H1 (cell line): ENCODE measurements around the gene SMIM41. TPM values are rescaled to one million over a fixed set of nuclear protein-coding genes. Genes with fewer than 3 reads are reported as not detected.

Experiments used
- CTCF ChIA-PET: fragments of 300-600 bp; sonication (Branson Sonifier 250); formaldehyde crosslinking; loops from one replicate; lab custom pipeline; 2021; ENCODE audit not compliant: partially characterized antibody; lab: Charles Lee
- POLR2A ChIA-PET: fragments of 300-600 bp; sonication (Branson Sonifier 250); formaldehyde crosslinking; loops from one replicate; lab custom pipeline; 2021; ENCODE audit warnings: inconsistent platforms; ENCODE audit not compliant: partially characterized antibody; lab: Charles Lee
- DNase-seq, 2 experiments: peaks; one replicate each; pipeline versions ENCODE4 v3.0.0 to v3.0.0-alpha.2; 2010 to 2022; ENCODE audit warnings: low spot score in 2 of 2, low read depth in 1 of 2, mixed read lengths in 1 of 2
- FAIRE-seq: peaks from 2 replicates; lab custom pipeline; 2011; peaks lifted over from hg19 to GRCh38; lab: Jason Lieb, UNC
- H2AFZ ChIP-seq: 2 replicates; pipeline ENCODE4 v1.8.1; 2012; ENCODE audit warnings: low read length, inconsistent platforms
- H2AK5ac ChIP-seq: 2 replicates; pipeline ENCODE4 v1.6.1; 2013; ENCODE audit warnings: low read depth, low read length
- H2BK120ac ChIP-seq: replicated peaks from 2 replicates; pipeline ENCODE3; 2013; ENCODE audit warnings: low read depth, low read length, inconsistent platforms
- H2BK12ac ChIP-seq: 2 replicates; pipeline ENCODE4 v1.6.1; 2013; ENCODE audit warnings: low read depth, low read length
- H2BK15ac ChIP-seq: 2 replicates; pipeline ENCODE4 v1.6.1; 2013; ENCODE audit warnings: low read length
- H2BK20ac ChIP-seq: 2 replicates; pipeline ENCODE4 v1.6.1; 2013; ENCODE audit warnings: low read length
- H2BK5ac ChIP-seq: 2 replicates; pipeline ENCODE4 v1.6.1; 2013; ENCODE audit warnings: low read depth, low read length
- H3K14ac ChIP-seq: 2 replicates; pipeline ENCODE4 v1.6.1; 2013; ENCODE audit warnings: inconsistent platforms; ENCODE audit not compliant: insufficient read length
- H3K18ac ChIP-seq: 2 replicates; pipeline ENCODE4 v1.6.1; 2013; ENCODE audit warnings: low read length; ENCODE audit errors: extremely low read depth
- H3K23ac ChIP-seq: 2 replicates; pipeline ENCODE4 v1.6.1; 2013; ENCODE audit warnings: inconsistent platforms; ENCODE audit not compliant: insufficient read length
- H3K23me2 ChIP-seq: 2 replicates; pipeline ENCODE4 v1.6.1; 2013; ENCODE audit warnings: low read depth, low read length
- H3K27ac ChIP-seq: 2 replicates; pipeline ENCODE4 v1.6.1; 2011; ENCODE audit warnings: low read depth, low read length, inconsistent platforms
- H3K27me3 ChIP-seq, 4 experiments: replicated peaks in 1 of 4; 1 replicate in 1 of 4; 2 replicates in 3 of 4; pipeline versions ENCODE4 v1.6.1 to v1.8.1; 2011 to 2013; ENCODE audit warnings: low read length in 3 of 4, mild to moderate bottlenecking in 3 of 4, inconsistent platforms in 2 of 4, mixed read lengths in 2 of 4, moderate library complexity in 1 of 4; ENCODE audit not compliant: control insufficient read depth in 3 of 4, insufficient read depth in 3 of 4; ENCODE audit errors: extremely low read depth in 1 of 4
- H3K36me3 ChIP-seq, 4 experiments: 2 replicates each; pipeline versions ENCODE4 v1.6.1 to v1.8.1; 2011 to 2013; ENCODE audit warnings: mild to moderate bottlenecking in 4 of 4, low read length in 3 of 4, moderate library complexity in 2 of 4, control low read depth in 1 of 4, inconsistent platforms in 1 of 4; ENCODE audit not compliant: insufficient read depth in 4 of 4, control insufficient read depth in 2 of 4
- H3K4ac ChIP-seq: replicated peaks from 2 replicates; pipeline ENCODE3; 2013; ENCODE audit warnings: low read length, low read depth, mixed read lengths, inconsistent platforms; ENCODE audit not compliant: insufficient read length
- H3K4me1 ChIP-seq, 4 experiments: replicated peaks in 1 of 4; 1 replicate in 1 of 4; 2 replicates in 3 of 4; pipeline versions ENCODE4 v1.6.1 to v1.8.1; 2011 to 2013; ENCODE audit warnings: low read length in 3 of 4, inconsistent platforms in 2 of 4, mixed read lengths in 1 of 4; ENCODE audit not compliant: insufficient read depth in 4 of 4, control insufficient read depth in 3 of 4
- H3K4me2 ChIP-seq, 2 experiments: 2 replicates each; pipeline versions ENCODE4 v1.6.1 to v1.8.1; 2011 to 2013; ENCODE audit warnings: low read depth in 2 of 2, low read length in 2 of 2, control low read depth in 1 of 2, inconsistent platforms in 1 of 2, mild to moderate bottlenecking in 1 of 2; ENCODE audit not compliant: insufficient read depth in 1 of 2
- H3K4me3 ChIP-seq, 4 experiments: fragments of 200-600, 300-600 bp in 1 of 4; sonication (generic), shearing (Covaris generic), sonication (Bioruptor Twin) in 1 of 4; 2 replicates each; pipeline versions ENCODE4 v1.5.1 to v1.8.1; 2011 to 2016; ENCODE audit warnings: low read length in 4 of 4, low read depth in 3 of 4, control low read depth in 2 of 4, inconsistent platforms in 2 of 4, mild to moderate bottlenecking in 2 of 4, mixed read lengths in 1 of 4, moderate library complexity in 1 of 4; ENCODE audit not compliant: insufficient read depth in 2 of 4; ENCODE audit errors: extremely low read depth in 1 of 4
- H3K56ac ChIP-seq: replicated peaks from 2 replicates; pipeline ENCODE3; 2013; ENCODE audit warnings: low read depth, mild to moderate bottlenecking, mixed read lengths, low read length, inconsistent platforms; ENCODE audit not compliant: insufficient read length
- H3K79me1 ChIP-seq: 2 replicates; pipeline ENCODE4 v1.6.1; 2013; ENCODE audit warnings: low read depth, low read length, control low read depth
- H3K79me2 ChIP-seq, 2 experiments: 2 replicates each; pipeline versions ENCODE4 v1.6.1 to v1.8.1; 2012 to 2013; ENCODE audit warnings: low read length in 2 of 2, mild to moderate bottlenecking in 2 of 2, inconsistent platforms in 1 of 2; ENCODE audit not compliant: insufficient read depth in 2 of 2, control insufficient read depth in 1 of 2
- H3K9ac ChIP-seq, 4 experiments: replicated peaks in 1 of 4; 1 replicate in 1 of 4; 2 replicates in 3 of 4; pipeline versions ENCODE4 v1.6.1 to v1.8.1; 2011 to 2013; ENCODE audit warnings: low read depth in 3 of 4, low read length in 3 of 4, control low read depth in 2 of 4, mild to moderate bottlenecking in 2 of 4, moderate library complexity in 2 of 4, inconsistent platforms in 1 of 4; ENCODE audit errors: extremely low read depth in 1 of 4
- H3K9me3 ChIP-seq, 2 experiments: 2 replicates each; pipeline versions ENCODE4 v1.6.1 to v1.8.1; 2012 to 2013; ENCODE audit warnings: mild to moderate bottlenecking in 2 of 2, moderate library complexity in 2 of 2, control low read depth in 1 of 2, inconsistent platforms in 1 of 2, low read depth in 1 of 2, low read length in 1 of 2, mixed read lengths in 1 of 2; ENCODE audit not compliant: insufficient read depth in 2 of 2
- H4K20me1 ChIP-seq, 2 experiments: replicated peaks in 1 of 2; 2 replicates each; pipeline versions ENCODE3 to v1.8.1; 2011 to 2013; ENCODE audit warnings: inconsistent platforms in 2 of 2, low read length in 2 of 2, mild to moderate bottlenecking in 1 of 2; ENCODE audit not compliant: insufficient read depth in 2 of 2, control insufficient read depth in 1 of 2
- H4K5ac ChIP-seq: 2 replicates; pipeline ENCODE4 v1.6.1; 2013; ENCODE audit warnings: low read length, low read depth, mixed read lengths, inconsistent platforms; ENCODE audit not compliant: insufficient read length
- H4K8ac ChIP-seq: 2 replicates; pipeline ENCODE4 v1.8.0; 2013; ENCODE audit warnings: mild to moderate bottlenecking, moderate library complexity, low read length, inconsistent platforms; ENCODE audit not compliant: insufficient read depth; ENCODE audit errors: extremely low read depth
- H4K91ac ChIP-seq: replicated peaks from 2 replicates; pipeline ENCODE3; 2013; ENCODE audit warnings: low read length, mixed read lengths, inconsistent platforms; ENCODE audit not compliant: insufficient read length
- BRCA1 ChIP-seq: IDR thresholded peaks from 2 replicates; pipeline ENCODE4 v1.6.1; 2012; ENCODE audit warnings: low read depth, low read length, improper control_type of control experiment
- CBX8 ChIP-seq: fragments of 300-800, 300-1000 bp; sonication (generic); IDR thresholded peaks from 2 replicates; pipeline ENCODE4 v1.7.1; 2016; ENCODE audit warnings: low read depth, low read length, borderline replicate concordance
- CHD1 ChIP-seq: IDR thresholded peaks from 2 replicates; pipeline ENCODE4 v1.6.1; 2012; ENCODE audit warnings: low read depth, low read length, improper control_type of control experiment
- CHD2 ChIP-seq: IDR thresholded peaks from 2 replicates; pipeline ENCODE4 v1.6.1; 2012; ENCODE audit warnings: low read length, improper control_type of control experiment
- CTBP2 ChIP-seq: IDR thresholded peaks from 2 replicates; pipeline ENCODE4 v1.7.0; 2011; ENCODE audit warnings: borderline replicate concordance, mild to moderate bottlenecking, moderate library complexity, mixed read lengths, low read length; ENCODE audit not compliant: insufficient read depth, insufficient read length
- FOSL1 ChIP-seq: IDR thresholded peaks from 2 replicates; pipeline ENCODE4 v1.6.1; 2011; ENCODE audit warnings: mild to moderate bottlenecking, low read depth, low read length, moderate library complexity; ENCODE audit not compliant: insufficient read depth
- KDM4A ChIP-seq: IDR thresholded peaks from one replicate; pipeline ENCODE4 v1.7.1; 2012; ENCODE audit warnings: low read depth, mild to moderate bottlenecking, moderate library complexity, low read length, inconsistent platforms; ENCODE audit not compliant: severe bottlenecking
- KDM5A ChIP-seq: fragments of 200-600 bp; IDR thresholded peaks from 2 replicates; pipeline ENCODE4 v1.7.1; 2012; ENCODE audit warnings: mild to moderate bottlenecking, low read length, inconsistent platforms, mixed read lengths
- MAFK ChIP-seq: IDR thresholded peaks from 2 replicates; pipeline ENCODE4 v1.6.1; 2012; ENCODE audit warnings: low read depth, mild to moderate bottlenecking, improper control_type of control experiment, low read length
- NRF1 ChIP-seq: IDR thresholded peaks from 2 replicates; pipeline ENCODE4 v1.6.1; 2011; ENCODE audit warnings: mild to moderate bottlenecking, low read depth, low read length, improper control_type of control experiment
- TCF12 ChIP-seq: IDR thresholded peaks from 2 replicates; pipeline ENCODE4 v1.6.1; 2011; ENCODE audit warnings: low read depth, mild to moderate bottlenecking, low read length
- WGBS, 2 experiments: shearing (Covaris generic) in 1 of 2; methylation state at CpG; one replicate each; pipeline versions ENCODE4 v1.1.6 to v1.1.7; 2013 to 2015; ENCODE audit warnings: low lambda C conversion rate in 2 of 2, mixed read lengths in 2 of 2, inconsistent platforms in 1 of 2, low coverage in 1 of 2, missing lambda C conversion rate in 1 of 2; ENCODE audit not compliant: insufficient replicate concordance in 2 of 2, insufficient coverage in 1 of 2, insufficient read length in 1 of 2; ENCODE audit errors: extremely low coverage in 1 of 2, missing lambda C conversion rate in 1 of 2; 5-methylcytosine and 5-hydroxymethylcytosine counted together
- polyA plus RNA-seq, 7 experiments: library from polyadenylated mRNA; depleted of rRNA in 3 of 7; stranded (reverse) in 5 of 7; unstranded in 2 of 7; fragments of >200 nt in 5 of 7; fragments of 200-250 nt in 2 of 7; gene quantifications; 1 replicate in 5 of 7; 2 replicates in 1 of 7; 4 replicates in 1 of 7; pipeline versions ENCODE4 v1.2.1 to v1.2.3, GENCODE V29; 2011 to 2013; ENCODE audit warnings: missing spikeins in 2 of 7, mixed read lengths in 2 of 7
- total RNA-seq: library from RNA; stranded (reverse); fragmentation: NEBNext Ultra II Directional; extraction: Animal tissue kit (Norgen Biotek cat#: 25700); gene quantifications from 2 replicates; pipeline ENCODE4 v1.2.1, GENCODE V29; 2021
- TF ChIP-seq, protein P1 (sequence below): IDR thresholded peaks from 2 replicates; pipeline ENCODE4 v1.6.1; 2012; ENCODE audit warnings: low read length, inconsistent platforms
- TF ChIP-seq, protein P2 (sequence below): IDR thresholded peaks from 2 replicates; pipeline ENCODE4 v1.6.1; 2012; ENCODE audit warnings: inconsistent platforms

SMIM41 gene
- total and polyA plus RNA-seq, 2 of the 8 experiments (the other 6 are each of a cell fraction or from before 2014, with no cell fraction given): 0.28 to 0.98 TPM

GRCh38 chr12:52091869-52092268 lies 12.4 kb downstream of the SMIM41 start:
- H4K8ac ChIP-seq: no peak overlapping the region
- H3K4me2 ChIP-seq: no peak overlapping the region
- no peak overlapping the region for H2BK5ac ChIP-seq
- no peak overlapping the region for H4K5ac ChIP-seq
- no peak overlapping the region for H2AFZ ChIP-seq
- H3K18ac ChIP-seq: no peak overlapping the region
- no peak overlapping the region for H2BK15ac ChIP-seq
- H3K4ac ChIP-seq: no peak overlapping the region
- no peaks in the 10 kb centered on the region; the same call in 1 of the 2 replicates for H3K79me1 ChIP-seq
- no peak overlapping the region for H2BK12ac ChIP-seq
- no peak overlapping the region for H3K9ac ChIP-seq
- no peak overlapping the region for H3K27ac ChIP-seq
- CTCF ChIA-PET: interaction anchor here (0.9 to 11.5 kb wide), 7 partner anchors 9 to 88 kb away, joined by 3 to 205 read pairs (median 6); partner anchors contain the start of gene SMIM41
- no peak overlapping the region for H3K4me3 ChIP-seq
- POLR2A ChIA-PET: interaction anchor here (2.2 kb wide), 1 partner anchor 12 kb away, joined by 5 read pairs; the partner anchor contains the start of gene SMIM41
- H4K20me1 ChIP-seq: no peaks in the 10 kb centered on the region
- no peak overlapping the region for H2BK120ac ChIP-seq
- no peak overlapping the region for H3K56ac ChIP-seq
- H4K91ac ChIP-seq: no peak overlapping the region
- no peak for FAIRE-seq
- H3K23ac ChIP-seq: no peak overlapping the region
- no peaks in the 10 kb centered on the region for H3K79me2 ChIP-seq
- H2AK5ac ChIP-seq: no peak overlapping the region
- DNase-seq: no peak
- H3K27me3 ChIP-seq: no peaks in the 10 kb centered on the region
- H3K36me3 ChIP-seq: no peaks in the 10 kb centered on the region
- no peaks in the 10 kb centered on the region for H3K4me1 ChIP-seq
- H3K9me3 ChIP-seq: no peaks in the 10 kb centered on the region
- H3K23me2 ChIP-seq: no peaks in the 10 kb centered on the region
- 86% methylated on average over 8 of the region's 8 CpGs; no CpG with 5 or more reads in 1 of the 2 experiments for WGBS, 2 experiments
- H2BK20ac ChIP-seq: no peak overlapping the region
- H3K14ac ChIP-seq: no peak overlapping the region
- TF ChIP-seq BRCA1 (no peak), KDM4A (no peak), CTBP2 (no peak), CHD1 (no peak), MAFK (no peak), KDM5A (no peak), TCF12 (no peak), CHD2 (no peak), NRF1 (no peak), FOSL1 (no peak), CBX8 (no peak)
- TF ChIP-seq, protein P1, sequence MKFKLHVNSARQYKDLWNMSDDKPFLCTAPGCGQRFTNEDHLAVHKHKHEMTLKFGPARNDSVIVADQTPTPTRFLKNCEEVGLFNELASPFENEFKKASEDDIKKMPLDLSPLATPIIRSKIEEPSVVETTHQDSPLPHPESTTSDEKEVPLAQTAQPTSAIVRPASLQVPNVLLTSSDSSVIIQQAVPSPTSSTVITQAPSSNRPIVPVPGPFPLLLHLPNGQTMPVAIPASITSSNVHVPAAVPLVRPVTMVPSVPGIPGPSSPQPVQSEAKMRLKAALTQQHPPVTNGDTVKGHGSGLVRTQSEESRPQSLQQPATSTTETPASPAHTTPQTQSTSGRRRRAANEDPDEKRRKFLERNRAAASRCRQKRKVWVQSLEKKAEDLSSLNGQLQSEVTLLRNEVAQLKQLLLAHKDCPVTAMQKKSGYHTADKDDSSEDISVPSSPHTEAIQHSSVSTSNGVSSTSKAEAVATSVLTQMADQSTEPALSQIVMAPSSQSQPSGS: no peak
- TF ChIP-seq, protein P2, sequence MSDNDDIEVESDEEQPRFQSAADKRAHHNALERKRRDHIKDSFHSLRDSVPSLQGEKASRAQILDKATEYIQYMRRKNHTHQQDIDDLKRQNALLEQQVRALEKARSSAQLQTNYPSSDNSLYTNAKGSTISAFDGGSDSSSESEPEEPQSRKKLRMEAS: no peak
